COLO829 (cell line): ENCODE data around the gene PATL1.
A peak's percentile ranks its signal among the peaks of the same experiment; 100 is the strongest.
"Not testable (repeated sequence)": the region's sequence is repeated elsewhere in the genome, so short reads cannot be mapped to it uniquely, and the experiment has no call there.

Source experiments
- DNase-seq: peaks from one replicate; pipeline ENCODE4 v3.0.0; 2012; ENCODE audit warnings: low spot score

PATL1 gene, protein sequence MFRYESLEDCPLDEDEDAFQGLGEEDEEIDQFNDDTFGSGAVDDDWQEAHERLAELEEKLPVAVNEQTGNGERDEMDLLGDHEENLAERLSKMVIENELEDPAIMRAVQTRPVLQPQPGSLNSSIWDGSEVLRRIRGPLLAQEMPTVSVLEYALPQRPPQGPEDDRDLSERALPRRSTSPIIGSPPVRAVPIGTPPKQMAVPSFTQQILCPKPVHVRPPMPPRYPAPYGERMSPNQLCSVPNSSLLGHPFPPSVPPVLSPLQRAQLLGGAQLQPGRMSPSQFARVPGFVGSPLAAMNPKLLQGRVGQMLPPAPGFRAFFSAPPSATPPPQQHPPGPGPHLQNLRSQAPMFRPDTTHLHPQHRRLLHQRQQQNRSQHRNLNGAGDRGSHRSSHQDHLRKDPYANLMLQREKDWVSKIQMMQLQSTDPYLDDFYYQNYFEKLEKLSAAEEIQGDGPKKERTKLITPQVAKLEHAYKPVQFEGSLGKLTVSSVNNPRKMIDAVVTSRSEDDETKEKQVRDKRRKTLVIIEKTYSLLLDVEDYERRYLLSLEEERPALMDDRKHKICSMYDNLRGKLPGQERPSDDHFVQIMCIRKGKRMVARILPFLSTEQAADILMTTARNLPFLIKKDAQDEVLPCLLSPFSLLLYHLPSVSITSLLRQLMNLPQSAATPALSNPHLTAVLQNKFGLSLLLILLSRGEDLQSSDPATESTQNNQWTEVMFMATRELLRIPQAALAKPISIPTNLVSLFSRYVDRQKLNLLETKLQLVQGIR

DNA sequence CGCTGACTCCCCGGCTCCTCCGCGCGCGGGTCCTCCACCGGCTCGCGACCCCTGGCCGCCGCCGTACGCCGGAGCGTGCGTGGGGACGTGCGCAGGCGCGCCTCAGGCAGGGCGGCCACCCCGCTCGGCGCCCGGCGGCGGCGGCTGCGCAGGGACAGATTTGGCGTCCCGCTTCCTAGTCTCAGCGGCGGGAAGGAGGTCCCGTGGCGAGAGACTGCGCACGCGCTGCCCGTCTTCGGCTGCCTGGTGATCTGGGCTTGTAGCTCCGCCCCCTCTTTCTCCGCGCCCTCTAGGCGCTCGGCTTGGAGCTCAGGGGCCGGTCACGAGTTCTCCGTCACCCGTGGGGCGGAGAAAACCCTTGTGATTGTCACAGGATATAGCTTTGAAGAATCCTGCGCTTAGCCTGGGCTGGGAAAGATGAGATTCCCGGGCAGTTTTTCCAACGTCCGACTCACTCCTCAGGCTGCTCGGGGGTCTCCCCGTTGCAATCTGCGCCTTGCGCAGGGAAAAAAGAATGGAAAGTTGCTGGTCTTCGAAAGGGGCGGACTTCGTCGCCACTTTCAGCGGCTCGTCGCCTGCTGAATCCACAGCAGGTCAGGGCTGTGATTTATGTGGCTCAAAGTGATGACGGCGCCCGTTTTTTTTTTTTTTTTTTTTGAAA, at the start of gene PATL1:
TSS of gene PATL1 (minus strand) at position 88 of the 661 bp plus-strand sequence. CDS start 142 bp downstream, outside the sequence.
- peak; percentile 100 for DNase-seq

DNA sequence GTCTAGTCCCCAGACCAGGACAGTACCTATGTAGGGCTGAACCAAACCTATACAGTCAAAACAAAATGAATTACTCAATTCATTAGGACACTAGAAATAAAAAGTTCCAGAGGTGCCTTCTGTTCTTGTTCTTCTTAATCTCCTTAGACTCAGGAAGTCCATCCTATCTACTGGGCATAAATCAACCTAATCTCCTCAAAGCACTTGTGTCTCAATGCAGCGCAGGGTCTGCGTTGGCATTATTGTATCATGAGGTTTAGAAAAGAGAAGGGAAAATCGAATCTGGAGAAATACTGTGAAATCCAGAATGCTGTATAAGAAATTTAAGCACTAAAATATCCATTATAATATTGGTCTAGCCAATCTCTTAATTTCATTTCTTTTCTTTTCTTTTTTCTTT, 47.2 kb upstream of the PATL1 start:
- DNase-seq = no peak

DNA sequence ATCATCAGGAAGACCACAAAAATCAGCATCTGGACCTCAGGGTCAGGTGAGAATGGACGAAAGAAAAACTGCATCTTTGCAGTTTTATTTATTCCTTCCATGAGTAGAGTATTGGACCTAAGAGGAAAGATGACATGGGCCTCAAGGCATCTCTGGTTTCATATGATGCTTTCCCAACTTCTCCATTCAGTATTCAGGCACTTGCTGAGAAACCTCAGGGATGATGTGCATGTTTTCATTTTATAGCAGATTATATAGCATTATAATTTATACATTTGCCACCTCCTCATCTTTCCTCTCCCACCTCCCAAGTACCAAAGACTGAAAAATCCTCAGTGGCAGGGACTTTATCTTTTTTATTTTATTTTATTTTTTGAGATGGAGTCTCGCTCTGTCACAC, 44.9 kb upstream of the PATL1 start, which contains the start of gene OR10V1:
TSS of gene OR10V1 (minus strand) at position 101 of the 400 bp plus-strand sequence. CDS start at position 101, 0 bp downstream.
- no peak for DNase-seq

- DNase-seq = no peak
These were observed 41.5 kb upstream of the PATL1 start for GRCh38 chr11:59710136-59710847.

GRCh38 chr11:59708537-59708936, 39.7 kb upstream of the PATL1 start:
- DNase-seq = no peak

GRCh38 chr11:59707371-59707770, 38.5 kb upstream of the PATL1 start:
- no peak for DNase-seq

DNA sequence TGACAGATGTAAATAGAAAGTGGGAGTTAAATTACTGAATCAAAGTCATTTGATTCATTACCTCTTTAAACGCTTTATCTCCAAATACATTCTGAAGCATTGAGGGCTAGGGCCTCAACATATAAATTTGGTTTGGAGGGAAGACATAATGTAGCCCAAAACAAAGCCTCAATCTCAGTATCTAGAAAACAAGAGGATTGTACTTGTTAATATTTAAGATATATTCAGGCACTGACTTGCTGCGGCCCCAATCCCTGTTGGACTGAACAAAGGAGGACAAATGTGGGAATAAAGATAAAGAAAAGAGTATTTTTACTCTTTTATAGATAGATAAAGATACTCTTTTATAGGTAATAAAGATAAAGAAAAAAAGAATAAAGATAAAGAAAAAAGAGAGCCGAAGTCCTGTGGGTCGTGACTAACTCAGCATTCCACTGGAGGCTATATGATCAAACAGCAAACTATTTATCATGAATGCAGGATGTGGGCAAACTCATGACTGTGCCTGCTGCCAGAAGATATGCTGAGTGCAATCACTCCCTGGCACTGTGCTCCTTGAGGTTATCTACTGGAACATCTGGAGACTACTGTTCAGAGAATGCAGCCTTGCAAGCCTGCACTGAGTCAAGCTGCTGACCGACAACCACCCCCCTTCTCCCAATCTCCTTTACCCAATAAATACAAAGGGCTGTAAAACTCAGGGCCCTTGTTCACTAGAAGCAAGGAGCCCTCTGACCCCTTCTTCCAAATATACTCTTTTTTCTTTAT, 37.9 kb upstream of the PATL1 start:
- DNase-seq = peak; percentile 78

GRCh38 chr11:59705294-59705693, 36.5 kb upstream of the PATL1 start:
- no peak for DNase-seq

- DNase-seq = not testable (repeated sequence)
These were observed 34.7 kb upstream of the PATL1 start for GRCh38 chr11:59703515-59703914.

DNA sequence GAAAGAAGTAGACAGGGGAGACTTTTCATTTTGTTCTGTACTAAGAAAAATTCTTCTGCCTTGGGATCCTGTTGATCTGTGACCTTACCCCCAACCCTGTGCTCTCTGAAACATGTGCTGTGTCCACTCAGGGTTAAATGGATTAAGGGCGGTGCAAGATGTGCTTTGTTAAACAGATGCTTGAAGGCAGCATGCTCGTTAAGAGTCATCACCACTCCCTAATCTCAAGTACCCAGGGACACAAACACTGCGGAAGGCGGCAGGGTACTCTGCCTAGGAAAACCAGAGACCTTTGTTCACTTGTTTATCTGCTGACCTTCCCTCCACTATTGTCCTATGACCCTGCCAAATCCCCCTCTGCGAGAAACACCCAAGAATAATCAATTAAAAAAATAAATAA, 31.3 kb upstream of the PATL1 start:
- not testable (repeated sequence) for DNase-seq

DNA sequence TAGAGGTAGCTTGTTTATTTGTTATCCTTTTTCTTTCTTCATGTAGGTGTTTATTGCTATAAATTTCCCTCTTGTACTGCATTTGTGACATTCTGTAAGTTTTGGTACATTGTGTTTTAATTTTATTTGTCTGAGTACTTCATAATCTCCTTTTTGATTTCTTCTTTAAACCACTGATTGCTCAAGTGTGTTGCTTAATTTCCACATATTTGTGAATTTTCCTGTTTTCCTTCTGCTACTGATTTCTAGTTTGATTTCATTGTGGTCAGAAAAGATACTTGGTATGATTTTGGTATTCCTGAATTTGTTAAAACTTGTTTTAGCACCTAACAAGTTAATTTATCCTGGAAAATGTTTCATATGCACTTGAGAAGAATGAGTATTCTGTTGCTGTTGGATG, 29.7 kb upstream of the PATL1 start:
- no peak for DNase-seq

- DNase-seq = no peak
These were observed 24.1 kb upstream of the PATL1 start for GRCh38 chr11:59692915-59693314.

DNA sequence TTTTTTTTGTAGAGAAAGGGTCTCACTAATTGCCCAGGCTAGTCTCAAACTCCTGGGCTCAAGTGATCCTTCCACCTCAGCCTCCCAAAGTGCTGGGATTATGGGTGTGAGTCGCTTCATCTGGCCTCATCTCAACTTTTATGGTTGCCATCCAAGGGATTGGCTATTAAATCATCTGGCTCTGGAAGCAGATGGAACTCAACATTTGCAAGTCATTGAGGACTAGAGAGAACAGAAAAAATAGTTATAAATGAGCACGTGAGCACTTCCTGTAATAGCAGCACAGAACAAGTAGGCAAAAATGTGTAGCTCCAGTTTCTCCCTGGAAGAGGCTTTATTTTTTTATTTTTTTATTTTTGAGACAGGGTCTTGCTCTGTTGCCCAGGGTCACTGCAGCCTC, 22.3 kb upstream of the PATL1 start:
- DNase-seq = no peak

DNA sequence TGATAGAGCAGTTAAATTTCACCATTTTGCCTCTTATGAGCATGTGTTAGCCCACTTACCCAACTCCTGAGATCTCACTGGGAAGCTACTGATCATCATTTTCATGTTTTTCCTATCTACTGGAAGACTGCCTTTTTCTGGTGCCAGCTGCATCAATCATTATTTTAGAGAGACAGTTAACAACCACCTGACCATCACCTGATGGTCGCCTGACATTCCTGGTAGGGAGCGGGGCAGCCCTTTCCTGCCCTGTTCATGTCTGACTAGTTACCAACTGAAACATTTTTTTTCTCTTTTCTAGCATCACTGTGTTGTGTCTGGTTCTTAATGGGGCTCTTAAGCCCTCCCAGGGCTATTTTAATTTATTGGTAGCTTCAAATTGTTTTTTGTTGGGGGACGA, 20.2 kb upstream of the PATL1 start:
- no peak for DNase-seq

- DNase-seq = not testable (repeated sequence)
These were observed 12.5 kb upstream of the PATL1 start for GRCh38 chr11:59681260-59681725.

DNA sequence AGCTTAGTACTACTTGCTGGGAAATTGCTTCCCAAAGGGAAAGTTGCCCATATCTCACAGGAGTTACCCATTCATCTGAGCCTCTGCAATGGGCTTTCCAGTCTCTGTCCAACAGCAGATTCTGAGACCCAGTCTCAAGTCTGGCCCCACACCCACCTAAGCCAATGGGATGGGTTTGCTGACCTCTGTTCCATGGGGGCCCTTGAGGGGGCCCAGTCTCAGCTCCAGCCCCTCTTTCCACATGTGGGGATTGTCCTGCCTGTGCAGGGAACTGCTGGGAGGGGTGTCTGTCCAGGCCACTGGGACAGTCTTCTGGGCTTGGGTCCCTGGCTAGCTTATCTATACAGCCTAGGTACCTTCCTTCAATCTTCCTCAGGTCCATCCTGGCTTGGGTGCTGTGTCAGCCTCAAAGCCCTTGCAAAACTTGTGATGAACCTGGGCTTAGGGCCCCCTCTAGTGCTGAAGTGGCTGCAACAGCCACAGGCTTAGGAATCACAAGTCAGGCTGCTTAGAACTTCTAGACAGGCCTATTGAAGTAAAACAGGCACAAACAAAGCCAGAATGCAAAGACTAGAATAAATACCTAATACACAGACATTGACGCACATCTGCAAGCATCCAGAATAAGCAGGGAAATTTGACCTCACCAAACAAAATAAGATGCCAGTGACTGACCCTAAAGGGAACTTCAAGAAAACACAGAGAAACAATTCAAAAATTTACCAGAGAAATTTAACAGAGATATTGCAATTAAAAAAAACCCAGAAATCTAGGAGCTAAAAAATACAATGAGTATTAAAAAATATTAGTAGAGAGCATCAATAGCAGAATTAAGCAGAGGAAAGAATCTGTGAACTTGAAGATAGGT, 11.7 kb upstream of the PATL1 start:
- peak; percentile 80 for DNase-seq

- DNase-seq = no peak
These were observed 10.5 kb upstream of the PATL1 start for GRCh38 chr11:59679347-59679746.

GRCh38 chr11:59678813-59679165, 10.0 kb upstream of the PATL1 start:
- DNase-seq = no peak

- no peak for DNase-seq
These were observed 9.4 kb upstream of the PATL1 start for GRCh38 chr11:59678118-59678812.

DNA sequence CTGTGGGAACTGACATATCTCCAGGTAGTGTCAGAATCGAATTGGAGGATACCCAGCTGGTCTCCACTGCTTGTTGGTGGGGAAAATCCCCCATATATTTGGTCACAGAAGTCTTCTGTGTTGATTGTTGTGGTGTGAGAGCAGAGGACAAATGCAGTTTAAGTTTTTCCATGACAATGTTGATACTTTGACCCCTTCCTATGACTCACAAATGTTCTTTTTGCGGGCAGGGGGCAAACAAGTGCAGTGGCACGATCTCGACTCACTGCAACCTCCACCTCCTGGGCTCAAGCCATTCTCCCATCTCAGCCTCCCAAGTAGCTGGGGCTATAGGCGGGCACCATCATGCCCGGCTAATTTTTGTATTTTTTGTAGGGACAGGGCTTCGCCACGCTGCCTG, 7.4 kb upstream of the PATL1 start:
- DNase-seq = no peak
